HCEC 1CT (cell line): ENCODE results near the gene NUCKS1.
"Not testable (repeated sequence)": the region's sequence is repeated elsewhere in the genome, so short reads cannot be mapped to it uniquely, and the experiment has no call there.

Source experiments
- DNase-seq: peaks from one replicate; pipeline ENCODE4 v3.0.0-alpha.2; 2017

NUCKS1 gene

GRCh38 chr1:205726619-205727125, 23.3 kb downstream of the NUCKS1 start:
- no peak for DNase-seq

- no peak for DNase-seq
Observed at GRCh38 chr1:205725514-205725913, 24.5 kb downstream of the NUCKS1 start.

GRCh38 chr1:205720740-205721139, 29.2 kb downstream of the NUCKS1 start:
- not testable (repeated sequence) for DNase-seq

GRCh38 chr1:205719762-205720161, 30.2 kb downstream of the NUCKS1 start:
- no peak for DNase-seq

- DNase-seq: no peak
Observed at GRCh38 chr1:205719015-205719414, 31.0 kb downstream of the NUCKS1 start.

- DNase-seq: no peak
Observed at GRCh38 chr1:205716371-205717132, 33.4 kb downstream of the NUCKS1 start.

- DNase-seq: no peak
Observed at GRCh38 chr1:205715628-205716027, 34.4 kb downstream of the NUCKS1 start.

DNA sequence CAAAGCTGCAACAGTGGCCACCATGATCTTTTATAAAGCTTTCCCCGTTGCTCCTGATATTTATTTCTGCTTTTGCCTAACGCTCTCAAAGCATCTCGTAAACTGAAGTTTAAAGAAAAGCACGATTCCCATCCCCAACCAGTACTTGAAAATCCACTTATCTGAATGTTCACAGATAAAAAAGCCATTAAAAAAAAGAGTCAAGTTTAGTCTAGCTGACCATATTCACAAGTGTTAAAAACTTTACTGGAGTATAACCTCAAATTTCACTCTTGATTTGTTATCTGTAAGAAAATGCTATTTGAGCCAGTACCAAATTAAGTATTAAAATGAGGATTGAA, 35.1 kb downstream of the NUCKS1 start:
- DNase-seq: no peak

DNA sequence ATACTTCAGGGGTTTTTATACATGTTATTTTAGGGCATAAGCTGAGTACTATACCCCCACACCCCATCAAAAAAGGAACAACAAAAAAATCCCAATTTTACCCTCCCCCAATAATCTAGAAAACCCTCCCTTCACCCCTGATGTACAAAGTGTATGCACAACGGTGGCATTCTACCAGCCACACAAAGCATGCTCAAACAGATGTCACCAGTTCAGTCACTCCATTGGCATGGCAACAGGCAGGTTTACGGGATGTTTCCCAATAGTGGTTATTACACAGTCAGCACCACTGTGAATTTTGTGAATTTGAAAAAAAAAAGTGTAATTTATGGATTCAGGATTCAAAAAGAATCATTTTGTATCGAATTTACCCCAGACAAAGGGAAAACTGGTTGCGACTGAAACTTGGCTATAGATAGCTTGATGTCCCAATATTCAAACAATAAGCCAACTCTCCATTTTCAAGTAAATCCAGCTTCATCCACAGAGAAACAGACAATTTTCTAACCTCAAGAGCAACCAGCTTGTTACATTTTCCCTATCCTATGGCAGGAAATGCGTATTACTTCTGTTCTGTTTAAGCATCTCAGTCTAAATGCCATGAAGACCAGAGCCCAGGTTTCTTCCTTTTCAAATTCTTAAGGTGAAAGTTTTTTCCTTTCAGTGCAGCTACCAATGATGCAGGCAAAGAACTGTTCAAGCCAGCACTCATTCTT, 35.6 kb downstream of the NUCKS1 start:
- peak; percentile 12 for DNase-seq

- peak; percentile 68 for DNase-seq
Observed at GRCh38 chr1:205711105-205712048, 38.6 kb downstream of the NUCKS1 start.

GRCh38 chr1:205710201-205711062, 39.5 kb downstream of the NUCKS1 start:
- DNase-seq: no peak

- DNase-seq: no peak
Observed at GRCh38 chr1:205709640-205710039, 40.3 kb downstream of the NUCKS1 start.

DNA sequence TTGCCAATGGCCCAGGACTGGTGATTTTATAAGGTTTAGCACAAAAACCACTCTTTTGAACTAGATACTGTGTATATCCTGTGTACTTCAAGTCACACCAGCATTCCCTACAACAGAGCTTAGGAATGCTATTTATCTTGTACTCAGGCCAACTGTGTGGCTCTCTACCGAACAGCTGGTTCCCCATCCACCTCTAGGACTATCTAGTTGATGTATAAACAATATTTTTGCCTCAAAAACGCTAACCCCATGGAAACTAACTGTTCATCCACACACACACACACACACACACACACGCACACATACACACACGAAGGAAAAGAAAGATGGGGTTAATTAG, 41.0 kb downstream of the NUCKS1 start:
- DNase-seq: peak; percentile 30

GRCh38 chr1:205706601-205707502, 43.1 kb downstream of the NUCKS1 start:
- no peak for DNase-seq

GRCh38 chr1:205704903-205705302, 45.1 kb downstream of the NUCKS1 start:
- DNase-seq: no peak

DNA sequence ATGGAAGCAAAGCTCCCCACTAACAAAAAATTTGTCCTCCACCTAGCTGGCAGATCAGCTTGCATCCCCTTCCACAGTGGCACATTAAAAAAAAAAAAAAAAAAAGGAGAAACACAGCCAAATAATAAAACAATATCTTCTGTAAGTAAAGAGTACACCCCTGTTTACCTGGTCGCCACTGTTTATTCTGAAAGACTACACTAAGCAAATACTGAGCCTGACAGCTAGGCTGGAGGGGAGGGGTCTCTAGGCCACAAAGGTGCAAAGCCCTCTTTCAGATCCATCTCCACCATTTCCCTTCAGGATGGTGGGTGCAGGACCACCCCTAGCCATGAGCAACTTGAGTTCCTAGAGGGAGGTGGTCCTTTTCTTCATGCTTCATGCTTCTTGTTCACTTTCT, 46.9 kb downstream of the NUCKS1 start:
- no peak for DNase-seq

- DNase-seq: no peak
Observed at GRCh38 chr1:205701891-205702290, 48.1 kb downstream of the NUCKS1 start.

GRCh38 chr1:205701420-205701819, 48.6 kb downstream of the NUCKS1 start:
- DNase-seq: no peak

DNA sequence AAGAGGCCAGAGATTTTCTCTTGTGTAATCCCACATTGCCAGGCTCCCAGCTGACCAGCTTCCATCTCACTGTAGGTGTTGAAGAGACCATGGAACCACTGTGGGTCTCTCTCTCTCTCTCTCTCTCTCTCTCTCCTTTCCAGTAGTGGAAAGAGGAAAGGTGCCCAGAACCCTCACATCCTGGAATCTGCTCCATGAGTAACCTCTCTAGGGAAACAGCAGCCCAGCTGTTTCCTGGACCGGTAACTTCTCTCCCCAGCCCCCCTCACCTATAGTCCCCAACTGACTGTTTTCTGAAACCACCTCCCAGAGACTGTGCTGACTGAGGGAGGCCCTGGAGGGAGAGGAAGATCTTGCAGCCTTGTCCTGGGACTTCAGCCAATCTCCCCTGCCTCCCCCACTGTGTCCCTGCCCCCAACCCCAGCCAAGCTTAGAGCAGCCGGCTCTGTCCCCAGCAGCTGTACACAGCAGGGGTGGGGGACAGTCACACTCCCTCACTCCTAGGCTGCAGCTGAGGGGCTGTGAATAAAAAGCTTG, 49.0 kb downstream of the NUCKS1 start:
- no peak for DNase-seq

DNA sequence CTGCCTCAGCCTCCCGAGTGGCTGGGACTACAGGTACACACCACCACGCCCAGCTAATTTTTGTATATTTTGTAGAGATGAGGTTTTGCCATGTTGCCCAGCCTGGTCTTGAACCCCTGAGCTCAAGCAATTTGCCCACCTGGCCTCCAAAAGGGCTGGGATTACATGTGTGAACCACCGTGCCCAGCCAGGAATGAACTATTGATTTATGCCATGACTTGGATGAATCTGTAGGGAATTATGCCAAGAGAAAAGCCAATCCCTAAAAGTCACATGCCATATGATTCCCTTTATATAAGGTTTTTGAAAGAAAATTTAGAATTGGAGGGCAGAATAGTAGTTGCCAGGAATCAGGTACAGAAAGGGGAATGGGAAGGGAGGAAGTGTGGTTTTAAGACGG, 50.6 kb downstream of the NUCKS1 start:
- no peak for DNase-seq

DNA sequence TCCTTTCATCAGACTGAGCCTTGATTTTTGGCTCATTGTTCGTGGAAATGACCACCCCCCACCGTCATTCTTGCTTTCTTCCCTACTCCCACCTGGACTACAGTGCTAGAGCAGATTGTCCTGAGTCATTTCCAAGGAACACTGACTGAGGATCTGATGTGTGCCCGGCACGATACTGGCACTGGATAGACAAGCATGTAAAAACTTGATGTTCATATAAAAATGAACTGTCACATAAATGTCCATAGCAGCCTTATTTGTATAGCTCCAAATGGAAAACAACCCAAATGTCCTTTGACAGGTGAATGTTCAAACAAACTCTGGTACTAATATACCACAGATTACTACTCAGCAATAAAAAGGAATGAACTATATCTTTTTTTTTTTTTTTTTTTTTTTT, 51.1 kb downstream of the NUCKS1 start:
- DNase-seq: no peak
